MM.1S (cell line): ENCODE data around the gene TNIK.

ENCODE experiments used
- DNase-seq: peaks from one replicate; pipeline ENCODE4 v3.0.0-alpha.2; 2015
- H2AFZ ChIP-seq: fragments of 300-600 bp; sonication (generic); 2 replicates; pipeline ENCODE4 v1.6.0; 2016; ENCODE audit warnings: antibody characterized with exemption, low read length
- H3F3A ChIP-seq: fragments of 300-600 bp; sonication (generic); 2 replicates; pipeline ENCODE4 v1.6.1; 2016; ENCODE audit warnings: mild to moderate bottlenecking, antibody characterized with exemption, low read length, moderate library complexity, mixed read lengths; ENCODE audit not compliant: insufficient read depth
- H3K27ac ChIP-seq: fragments of 300-600 bp; sonication (generic); 2 replicates; pipeline ENCODE4 v1.5.1; 2016; ENCODE audit warnings: mild to moderate bottlenecking, low read length
- H3K27me3 ChIP-seq: fragments of 300-600 bp; sonication (generic); replicated peaks from 2 replicates; pipeline ENCODE4 v1.6.0; 2016; ENCODE audit warnings: low read length; ENCODE audit not compliant: insufficient read depth
- H3K36me3 ChIP-seq: fragments of 300-600 bp; sonication (generic); replicated peaks from 2 replicates; pipeline ENCODE4 v1.6.1; 2016; ENCODE audit warnings: mild to moderate bottlenecking, low read length, mixed read lengths; ENCODE audit not compliant: insufficient read depth
- H3K4me1 ChIP-seq: fragments of 300-600 bp; sonication (generic); 2 replicates; pipeline ENCODE4 v1.6.1; 2016; ENCODE audit warnings: low read length, mixed read lengths
- H3K4me2 ChIP-seq: fragments of 300-600 bp; sonication (generic); 2 replicates; pipeline ENCODE4 v1.6.0; 2016; ENCODE audit warnings: low read depth, low read length
- H3K4me3 ChIP-seq: fragments of 300-600 bp; sonication (generic); 2 replicates; pipeline ENCODE4 v1.5.1; 2016; ENCODE audit warnings: low read length, mixed read lengths
- H3K79me2 ChIP-seq: fragments of 300-600 bp; sonication (generic); 2 replicates; pipeline ENCODE4 v1.6.1; 2016; ENCODE audit warnings: mixed run types, low read length, mixed read lengths
- H3K9ac ChIP-seq: fragments of 300-600 bp; sonication (generic); 2 replicates; pipeline ENCODE4 v1.6.1; 2016; ENCODE audit warnings: low read length, mixed read lengths
- H3K9me2 ChIP-seq: fragments of 300-600 bp; sonication (generic); replicated peaks from 2 replicates; pipeline ENCODE4 v1.6.1; 2016; ENCODE audit warnings: mild to moderate bottlenecking, low read length, mixed read lengths; ENCODE audit not compliant: insufficient read depth
- H3K9me3 ChIP-seq: fragments of 300-600 bp; sonication (generic); replicated peaks from 2 replicates; pipeline ENCODE4 v1.6.1; 2016; ENCODE audit warnings: mild to moderate bottlenecking, low read length, mixed read lengths; ENCODE audit not compliant: insufficient read depth
- H4K20me1 ChIP-seq: fragments of 300-600 bp; sonication (generic); 2 replicates; pipeline ENCODE4 v1.6.1; 2016; ENCODE audit warnings: mild to moderate bottlenecking, low read length, moderate library complexity, mixed read lengths; ENCODE audit not compliant: insufficient read depth
- CTCF ChIP-seq: fragments of 300-600 bp; sonication (generic); IDR thresholded peaks from 2 replicates; pipeline ENCODE4 v1.5.1; 2016; ENCODE audit warnings: antibody characterized with exemption, low read length, mixed read lengths
- EZH2 ChIP-seq: fragments of 300-600 bp; sonication (generic); optimal IDR thresholded peaks from 2 replicates; pipeline ENCODE3; 2017; ENCODE audit warnings: low read depth, mild to moderate bottlenecking, antibody characterized with exemption, low read length, mixed read lengths
- EZH2phosphoT487 ChIP-seq: fragments of 300-600 bp; sonication (generic); IDR thresholded peaks from 2 replicates; pipeline ENCODE4 v1.6.1; 2018; ENCODE audit warnings: antibody characterized with exemption, low read length

The TNIK gene

GRCh38 chr3:171342200-171342599, 118.0 kb downstream of the TNIK start:
- Histone ChIP-seq H3K9ac (no peak overlapping the region), H3K4me2 (no peak overlapping the region), H3K27ac (no peak overlapping the region), H4K20me1 (no peaks in the 10 kb centered on the region), H2AFZ (no peak overlapping the region), H3K9me3 (no peaks in the 10 kb centered on the region), H3F3A (no peaks in the 10 kb centered on the region), H3K9me2 (no peaks in the 10 kb centered on the region), H3K4me3 (no peak overlapping the region), H3K4me1 (no peaks in the 10 kb centered on the region), H3K36me3 (no peaks in the 10 kb centered on the region), H3K27me3 (no peaks in the 10 kb centered on the region), H3K79me2 (no peaks in the 10 kb centered on the region)
- no peak for TF ChIP-seq EZH2
- TF ChIP-seq EZH2phosphoT487 = no peak
- TF ChIP-seq CTCF = no peak
- DNase-seq = no peak

GRCh38 chr3:171340434-171340833, 119.8 kb downstream of the TNIK start:
- Histone ChIP-seq H3K4me2 (no peak overlapping the region), H3K79me2 (no peaks in the 10 kb centered on the region), H3K4me1 (no peaks in the 10 kb centered on the region), H3K27me3 (no peaks in the 10 kb centered on the region), H3K36me3 (no peaks in the 10 kb centered on the region), H3K9me2 (no peaks in the 10 kb centered on the region), H3K9me3 (no peaks in the 10 kb centered on the region), H3F3A (no peaks in the 10 kb centered on the region), H3K4me3 (no peak overlapping the region), H2AFZ (no peak overlapping the region), H4K20me1 (no peaks in the 10 kb centered on the region), H3K27ac (no peak overlapping the region), H3K9ac (no peak overlapping the region)
- no peak for DNase-seq
- TF ChIP-seq EZH2phosphoT487 = no peak
- no peak for TF ChIP-seq EZH2
- no peak for TF ChIP-seq CTCF

- Histone ChIP-seq H3K79me2 (no peaks in the 10 kb centered on the region), H3K4me1 (no peaks in the 10 kb centered on the region), H3K4me3 (no peak overlapping the region), H3K4me2 (no peak overlapping the region), H2AFZ (no peak overlapping the region), H3K9me3 (no peaks in the 10 kb centered on the region), H3K9ac (no peak overlapping the region), H3K27me3 (no peaks in the 10 kb centered on the region), H3F3A (no peaks in the 10 kb centered on the region), H3K36me3 (no peaks in the 10 kb centered on the region), H3K27ac (no peak overlapping the region), H4K20me1 (no peaks in the 10 kb centered on the region), H3K9me2 (no peaks in the 10 kb centered on the region)
- TF ChIP-seq EZH2phosphoT487 (no peak), CTCF (no peak), EZH2 (no peak)
- no peak for DNase-seq
Measured at GRCh38 chr3:171339598-171339997, 120.6 kb downstream of the TNIK start.
